ENCODE results near the gene TXNL4A. TPM values are rescaled to one million over a fixed set of nuclear protein-coding genes. Genes with fewer than 3 reads are reported as not detected.

Gene TXNL4A
- total RNA-seq, 2 donors from 2014 or later = 11.2 to 13.5 TPM

DNA sequence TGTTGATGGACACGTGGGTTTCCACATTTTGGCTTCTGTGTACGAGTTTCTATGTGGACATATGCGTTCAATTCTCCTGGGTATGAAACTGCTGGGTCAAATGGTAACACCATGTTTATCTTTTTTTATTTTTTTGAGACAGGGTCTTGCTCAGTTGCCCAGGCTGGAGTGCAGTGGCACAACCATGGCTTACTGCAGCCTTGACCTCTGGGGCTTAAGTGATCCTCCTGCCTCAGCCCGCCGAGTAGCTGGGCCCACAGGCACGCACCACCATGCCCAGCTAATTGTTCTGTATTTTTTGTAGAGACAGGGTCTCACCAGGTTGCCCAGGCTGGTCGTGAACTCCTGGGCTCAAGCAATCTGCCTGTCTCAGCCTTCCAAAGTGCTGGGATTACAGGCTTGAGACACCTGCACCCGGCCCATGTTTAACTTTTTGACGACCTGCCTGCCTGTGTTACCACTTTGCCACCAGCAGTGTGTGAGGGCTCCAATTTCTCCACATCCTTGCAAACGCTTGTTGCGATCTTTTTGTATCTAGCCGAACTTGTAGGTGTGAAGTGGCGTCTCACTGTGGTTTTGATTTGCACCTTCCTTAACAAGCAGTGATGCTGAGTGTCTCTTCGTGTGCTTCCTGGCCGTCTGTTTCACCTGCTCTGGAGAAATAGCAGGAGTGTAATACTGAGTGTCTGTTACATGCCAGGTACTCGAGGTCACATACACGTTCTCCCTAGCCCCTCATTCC, 17.0 kb downstream of the TXNL4A start:
- no peak overlapping the region for H3K27ac ChIP-seq
- H3K27me3 ChIP-seq = no peaks in the 10 kb centered on the region
- H3K36me3 ChIP-seq (replicated peaks in 1 of 2; ENCODE audit: insufficient read depth in 1 of 2, low read depth in 2 of 2) = peaks cover 0 to 12% of the 10 kb centered on the region in 2 donors
- no peak for ATAC-seq
- DNase-seq = no peak
- H3K4me1 ChIP-seq = peaks cover 6% of the 10 kb centered on the region
- no peak for TF ChIP-seq POLR2A (IDR thresholded peaks at IDR 0.05)
- TF ChIP-seq, protein P1, sequence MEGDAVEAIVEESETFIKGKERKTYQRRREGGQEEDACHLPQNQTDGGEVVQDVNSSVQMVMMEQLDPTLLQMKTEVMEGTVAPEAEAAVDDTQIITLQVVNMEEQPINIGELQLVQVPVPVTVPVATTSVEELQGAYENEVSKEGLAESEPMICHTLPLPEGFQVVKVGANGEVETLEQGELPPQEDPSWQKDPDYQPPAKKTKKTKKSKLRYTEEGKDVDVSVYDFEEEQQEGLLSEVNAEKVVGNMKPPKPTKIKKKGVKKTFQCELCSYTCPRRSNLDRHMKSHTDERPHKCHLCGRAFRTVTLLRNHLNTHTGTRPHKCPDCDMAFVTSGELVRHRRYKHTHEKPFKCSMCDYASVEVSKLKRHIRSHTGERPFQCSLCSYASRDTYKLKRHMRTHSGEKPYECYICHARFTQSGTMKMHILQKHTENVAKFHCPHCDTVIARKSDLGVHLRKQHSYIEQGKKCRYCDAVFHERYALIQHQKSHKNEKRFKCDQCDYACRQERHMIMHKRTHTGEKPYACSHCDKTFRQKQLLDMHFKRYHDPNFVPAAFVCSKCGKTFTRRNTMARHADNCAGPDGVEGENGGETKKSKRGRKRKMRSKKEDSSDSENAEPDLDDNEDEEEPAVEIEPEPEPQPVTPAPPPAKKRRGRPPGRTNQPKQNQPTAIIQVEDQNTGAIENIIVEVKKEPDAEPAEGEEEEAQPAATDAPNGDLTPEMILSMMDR (IDR thresholded peaks at IDR 0.05) = no peak
- H3K4me3 ChIP-seq = no peak overlapping the region
- H3K9me3 ChIP-seq = no peaks in the 10 kb centered on the region
- intact Hi-C loops (cut with DNase I) = no loop called here
- WGBS, 2 donors = 88 to 92% methylated on average over 17 of the region's 17 CpGs

DNA sequence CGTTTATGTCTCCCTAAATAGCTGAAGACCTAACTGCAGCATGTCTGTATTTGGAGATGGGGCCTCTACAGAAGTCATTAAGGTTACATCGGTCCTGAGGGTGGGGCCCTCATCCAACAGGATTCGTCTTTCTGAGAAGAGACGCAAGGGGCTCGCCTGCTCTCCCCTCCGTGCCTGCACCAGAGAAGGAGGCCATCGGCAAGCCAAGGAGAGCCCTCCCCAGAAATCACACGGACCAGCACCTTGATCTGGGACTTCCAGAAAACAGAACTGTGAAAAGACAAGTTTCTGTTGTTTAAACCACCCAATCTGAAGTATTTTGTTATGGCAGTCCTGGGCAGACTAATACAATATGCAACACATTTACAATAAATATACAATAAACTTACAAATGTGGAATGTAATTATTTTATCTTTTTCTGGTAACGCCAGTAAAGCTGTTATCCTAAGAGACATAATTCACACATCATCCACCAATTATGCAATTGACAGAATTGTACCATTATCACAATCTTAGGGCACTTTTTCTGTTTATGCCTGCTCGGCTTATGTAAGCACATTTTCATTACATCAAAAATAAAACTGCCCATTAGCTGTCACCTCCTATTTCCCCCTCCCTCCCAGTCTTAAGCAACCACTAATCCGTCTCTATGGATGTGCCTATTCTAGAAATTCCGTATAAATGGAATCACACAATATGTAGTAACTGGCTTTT, 17.8 kb downstream of the TXNL4A start:
- intact Hi-C loops (cut with DNase I) = no loop called here
- no peak overlapping the region for H3K27ac ChIP-seq
- no peak for ATAC-seq
- WGBS, 2 donors = 84 to 87% methylated on average over 10 to 12 of the region's 12 CpGs
- no peaks in the 10 kb centered on the region for H3K27me3 ChIP-seq
- no peak for DNase-seq
- H3K4me1 ChIP-seq = peaks cover 7% of the 10 kb centered on the region
- H3K9me3 ChIP-seq = no peaks in the 10 kb centered on the region
- TF ChIP-seq, protein P1 (IDR thresholded peaks at IDR 0.05) = no peak
- no peak for TF ChIP-seq POLR2A (IDR thresholded peaks at IDR 0.05)
- H3K4me3 ChIP-seq = no peak overlapping the region
- peaks cover 0 to 12% of the 10 kb centered on the region in 2 donors for H3K36me3 ChIP-seq (replicated peaks in 1 of 2; ENCODE audit: insufficient read depth in 1 of 2, low read depth in 2 of 2)

DNA sequence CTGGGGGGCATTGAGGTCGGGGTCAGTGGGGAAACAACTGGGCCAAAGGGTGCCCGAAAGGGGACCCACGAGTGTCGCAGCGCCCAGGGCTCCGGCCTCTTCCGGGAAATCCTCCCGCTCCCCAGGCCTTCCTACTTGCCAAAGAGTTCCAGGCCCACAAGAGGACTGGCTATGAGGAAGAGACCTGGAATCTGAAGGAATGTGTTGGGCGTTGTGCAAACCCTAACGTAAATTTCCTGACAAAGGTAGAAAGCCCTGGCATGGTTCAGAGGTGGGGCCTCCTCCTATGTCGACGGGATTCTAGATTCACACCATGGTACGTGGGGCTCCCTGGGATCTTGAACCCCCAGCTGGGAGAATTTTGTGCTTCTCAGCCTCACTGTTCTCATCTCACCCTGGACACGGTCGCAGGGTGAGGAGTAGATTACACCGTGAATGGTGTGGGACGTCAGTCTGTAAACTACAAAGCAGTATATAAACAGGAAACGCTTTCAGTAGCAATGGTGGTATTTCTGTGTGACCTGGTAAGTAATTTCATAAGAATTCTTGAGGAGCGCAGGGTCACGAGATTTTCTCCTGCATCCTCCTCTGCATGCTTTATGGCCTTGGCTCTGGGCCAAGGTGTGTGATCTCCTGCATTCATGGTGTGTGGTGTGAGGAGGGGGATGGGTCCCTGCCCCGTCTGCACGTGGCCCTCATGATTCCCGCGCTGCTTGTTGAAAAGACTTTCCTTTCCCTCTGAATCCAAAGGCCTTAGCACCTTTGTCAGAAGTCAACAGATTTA, 23.1 kb downstream of the TXNL4A start:
- peaks cover 0 to 3% of the 10 kb centered on the region in 2 donors for H3K36me3 ChIP-seq (replicated peaks in 1 of 2; ENCODE audit: insufficient read depth in 1 of 2, low read depth in 2 of 2)
- 5 to 7% methylated on average over 13 to 22 of the region's 24 CpGs for WGBS, 2 donors
- no peaks in the 10 kb centered on the region for H3K9me3 ChIP-seq
- no peaks in the 10 kb centered on the region for H3K27me3 ChIP-seq
- peak; percentile 77 for ATAC-seq
- DNase-seq = peak; percentile 56 to 68 (median 64)
- H3K27ac ChIP-seq = peak overlapping the region; percentile 74 to 92 (median 92)
- peak in 2 of 3 donors; percentile 36 to 56 for TF ChIP-seq POLR2A (IDR thresholded peaks at IDR 0.05)
- TF ChIP-seq, protein P1 (IDR thresholded peaks at IDR 0.05) = no peak
- H3K4me3 ChIP-seq = peak overlapping the region; percentile 37 to 53
- intact Hi-C loops (cut with DNase I) = no loop called here
- H3K4me1 ChIP-seq = peaks cover 19% of the 10 kb centered on the region

DNA sequence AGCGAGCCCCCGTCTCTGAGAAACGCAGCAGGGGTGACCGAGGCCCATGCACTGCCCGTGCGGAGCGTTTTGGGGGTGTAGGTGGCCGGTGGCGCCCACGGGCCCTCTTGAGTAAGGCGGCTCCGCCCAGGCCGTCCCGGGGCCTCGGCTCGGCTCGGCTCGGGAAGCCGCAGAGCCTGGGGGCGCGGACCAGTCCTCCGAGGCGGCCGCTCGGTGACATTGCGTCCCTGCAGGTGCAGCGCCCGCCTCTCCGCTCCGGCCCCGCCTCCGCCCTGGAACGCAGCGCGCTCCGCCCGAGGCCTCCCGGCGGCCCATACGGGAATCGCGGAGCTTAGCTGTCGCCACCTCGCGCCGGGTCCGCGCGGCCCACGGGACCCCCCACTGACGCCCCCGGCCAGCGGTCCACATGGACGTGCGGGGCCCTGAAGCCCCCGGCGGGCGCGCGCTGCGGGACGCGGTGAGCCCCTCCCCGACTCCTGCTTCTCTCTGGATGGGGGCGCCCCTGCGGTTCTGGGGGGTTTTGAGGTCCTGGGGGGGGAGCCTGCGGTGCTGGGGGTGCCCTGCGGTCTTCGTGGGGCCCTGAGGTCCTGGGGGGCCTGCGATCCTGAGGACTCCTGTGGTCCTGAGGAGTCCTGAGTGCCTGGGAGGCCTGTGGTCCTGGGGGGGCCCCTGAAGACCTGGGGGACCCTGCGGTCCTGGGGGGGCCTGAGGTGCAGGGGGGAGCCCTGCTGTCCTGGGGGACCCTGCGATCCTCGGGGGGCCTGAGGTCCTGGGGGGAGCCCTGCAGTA, 23.8 kb downstream of the TXNL4A start, which contains the start of gene HSBP1L1:
HSBP1L1 (plus strand) TSS at position 314 of the 789 bp plus-strand sequence; CDS start at position 407, 93 bp downstream.
- no peaks in the 10 kb centered on the region for H3K27me3 ChIP-seq
- peak within 1 kb of the TSS; percentile 74 to 92 (median 92) for H3K27ac ChIP-seq
- intact Hi-C loops (cut with DNase I) = no loop called here
- TF ChIP-seq, protein P1 (IDR thresholded peaks at IDR 0.05) = peak in 6 of 7 experiments; percentile 11 to 64 (median 30)
- peak; percentile 34 to 45 (median 39) for TF ChIP-seq POLR2A (IDR thresholded peaks at IDR 0.05)
- no peaks in the 10 kb centered on the region for H3K9me3 ChIP-seq
- DNase-seq = peak; percentile 82 to 87 (median 84)
- H3K36me3 ChIP-seq (replicated peaks in 1 of 2; ENCODE audit: insufficient read depth in 1 of 2, low read depth in 2 of 2) = peaks cover 0 to 3% of the 10 kb centered on the region in 2 donors
- H3K4me3 ChIP-seq = peak within 1 kb of the TSS; percentile 37 to 53
- WGBS, 2 donors = 1 to 10% methylated on average over 2 to 68 of the region's 73 CpGs
- ATAC-seq = peak; percentile 94
- H3K4me1 ChIP-seq = peaks cover 19% of the 10 kb centered on the region
